HG02885 (cell line): Measurements from ENCODE around the gene ACY1.
A peak's percentile ranks its signal among the peaks of the same experiment; 100 is the strongest.
"Not testable (repeated sequence)": the region's sequence is repeated elsewhere in the genome, so short reads cannot be mapped to it uniquely, and the experiment has no call there.

Source experiments
- ATAC-seq: cut with Tn5 transposase; IDR thresholded peaks from one replicate; pipeline ENCODE4 v1.9.1; 2021; ENCODE audit warnings: mild to moderate bottlenecking; ENCODE audit not compliant: unreplicated experiment, poor library complexity

ACY1 gene

DNA sequence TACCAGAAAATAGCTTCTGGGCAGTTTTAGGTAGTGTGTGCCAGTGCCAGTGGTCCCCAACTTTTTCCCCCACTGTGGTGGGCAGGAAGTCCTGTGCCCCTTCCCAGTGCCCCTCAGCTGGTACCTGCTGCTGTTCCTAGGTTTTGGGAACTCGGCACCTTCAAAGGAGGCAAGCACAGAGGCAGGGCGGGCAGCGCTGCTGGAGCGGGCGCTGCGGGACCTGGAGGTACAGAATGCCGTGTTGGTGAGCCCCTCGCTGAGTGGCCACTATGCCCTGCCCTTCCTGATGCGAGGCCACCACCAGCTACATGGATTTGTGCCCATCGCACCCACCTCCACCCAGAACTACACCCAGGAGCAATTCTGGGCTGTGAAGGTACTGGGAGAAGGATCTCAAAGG, 3.1 kb upstream of the ACY1 start:
- no peak for ATAC-seq

DNA sequence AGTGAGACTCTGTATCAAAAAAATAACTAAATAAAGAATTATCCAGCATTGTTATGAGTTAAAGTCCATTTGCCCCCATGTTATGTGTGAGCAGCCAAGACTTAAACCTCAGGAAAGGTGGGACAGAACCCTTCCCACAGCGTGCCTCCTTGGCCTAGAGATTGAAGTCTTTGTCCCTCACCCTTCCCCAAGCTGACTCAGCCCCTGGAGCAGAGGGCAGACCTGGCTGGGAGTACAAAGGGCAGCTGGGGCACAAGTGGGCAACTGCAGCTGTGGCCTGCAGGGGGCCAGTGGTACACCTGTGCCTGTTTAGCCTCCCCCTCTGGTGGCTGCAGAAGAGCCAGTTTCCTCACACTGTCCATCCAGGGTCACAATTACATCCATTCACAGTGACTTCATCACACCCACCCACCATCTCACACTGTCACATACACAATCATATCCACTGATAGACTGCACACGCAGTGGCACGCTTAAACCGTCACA, 940 bp upstream of the ACY1 start:
- ATAC-seq, result peak; percentile 50

DNA sequence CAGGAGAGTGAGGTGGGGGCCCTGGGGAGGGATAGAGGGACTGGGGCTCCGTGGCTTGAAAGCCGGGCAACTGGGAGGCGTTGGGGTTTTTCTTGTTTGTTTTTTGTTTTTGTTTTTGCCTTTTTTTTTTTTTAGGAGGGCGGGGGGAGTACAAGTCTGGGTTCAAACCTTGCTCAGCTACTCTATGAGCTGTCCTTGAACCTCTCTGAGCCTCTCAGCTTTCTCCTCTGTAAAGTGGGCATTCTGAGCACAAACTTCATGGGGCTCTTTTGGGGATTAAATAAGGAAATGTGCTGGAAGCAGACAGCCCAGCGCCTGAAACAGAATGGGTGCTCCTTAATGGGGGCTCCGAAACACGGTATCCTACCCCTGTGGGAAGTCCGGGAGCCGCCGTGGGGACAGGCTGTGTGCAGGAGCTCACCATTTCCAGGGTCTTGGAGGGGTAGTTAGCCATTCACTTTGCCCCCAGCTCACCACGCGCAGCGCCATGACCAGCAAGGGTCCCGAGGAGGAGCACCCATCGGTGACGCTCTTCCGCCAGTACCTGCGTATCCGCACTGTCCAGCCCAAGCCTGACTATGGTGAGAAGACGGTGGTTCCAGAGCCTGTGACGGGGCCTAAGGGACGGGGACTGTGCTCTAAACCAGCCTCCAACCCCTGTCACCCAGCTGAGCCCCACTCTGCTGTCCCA, 388 bp downstream of the ACY1 start:
- no peak for ATAC-seq

DNA sequence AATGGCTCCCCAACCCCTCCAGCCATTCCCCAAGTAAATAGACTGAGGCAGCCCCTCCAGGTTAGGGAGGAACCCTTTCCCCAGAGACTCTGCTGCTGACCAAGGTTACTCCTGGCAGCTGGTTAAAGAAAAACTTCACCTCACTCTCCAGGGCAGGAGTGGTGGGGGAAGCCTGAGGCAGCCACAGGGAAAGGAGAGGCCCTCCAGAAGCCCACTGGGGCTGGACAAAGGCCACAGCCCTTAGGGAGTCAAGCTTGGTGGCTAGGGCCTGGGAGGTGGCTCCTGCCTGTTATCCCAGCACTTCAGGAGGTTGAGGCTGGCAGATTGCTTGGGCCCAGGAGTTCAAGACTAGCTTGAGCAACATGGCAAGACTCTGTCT, 923 bp downstream of the ACY1 start:
- no peak for ATAC-seq

DNA sequence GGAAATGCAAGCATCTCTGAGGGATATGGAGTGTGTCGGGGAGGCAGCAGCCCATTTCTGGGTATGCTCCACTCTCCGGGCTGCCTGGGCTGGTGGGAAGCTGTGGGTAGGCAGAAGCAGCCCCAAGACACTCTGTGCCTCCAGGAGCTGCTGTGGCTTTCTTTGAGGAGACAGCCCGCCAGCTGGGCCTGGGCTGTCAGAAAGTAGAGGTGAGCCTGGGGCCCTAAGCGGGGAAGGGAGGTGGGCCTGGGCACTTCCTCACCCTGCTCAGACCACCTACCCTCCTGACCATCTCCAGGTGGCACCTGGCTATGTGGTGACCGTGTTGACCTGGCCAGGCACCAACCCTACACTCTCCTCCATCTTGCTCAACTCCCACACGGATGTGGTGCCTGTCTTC, 1.7 kb downstream of the ACY1 start:
- no peak for ATAC-seq

DNA sequence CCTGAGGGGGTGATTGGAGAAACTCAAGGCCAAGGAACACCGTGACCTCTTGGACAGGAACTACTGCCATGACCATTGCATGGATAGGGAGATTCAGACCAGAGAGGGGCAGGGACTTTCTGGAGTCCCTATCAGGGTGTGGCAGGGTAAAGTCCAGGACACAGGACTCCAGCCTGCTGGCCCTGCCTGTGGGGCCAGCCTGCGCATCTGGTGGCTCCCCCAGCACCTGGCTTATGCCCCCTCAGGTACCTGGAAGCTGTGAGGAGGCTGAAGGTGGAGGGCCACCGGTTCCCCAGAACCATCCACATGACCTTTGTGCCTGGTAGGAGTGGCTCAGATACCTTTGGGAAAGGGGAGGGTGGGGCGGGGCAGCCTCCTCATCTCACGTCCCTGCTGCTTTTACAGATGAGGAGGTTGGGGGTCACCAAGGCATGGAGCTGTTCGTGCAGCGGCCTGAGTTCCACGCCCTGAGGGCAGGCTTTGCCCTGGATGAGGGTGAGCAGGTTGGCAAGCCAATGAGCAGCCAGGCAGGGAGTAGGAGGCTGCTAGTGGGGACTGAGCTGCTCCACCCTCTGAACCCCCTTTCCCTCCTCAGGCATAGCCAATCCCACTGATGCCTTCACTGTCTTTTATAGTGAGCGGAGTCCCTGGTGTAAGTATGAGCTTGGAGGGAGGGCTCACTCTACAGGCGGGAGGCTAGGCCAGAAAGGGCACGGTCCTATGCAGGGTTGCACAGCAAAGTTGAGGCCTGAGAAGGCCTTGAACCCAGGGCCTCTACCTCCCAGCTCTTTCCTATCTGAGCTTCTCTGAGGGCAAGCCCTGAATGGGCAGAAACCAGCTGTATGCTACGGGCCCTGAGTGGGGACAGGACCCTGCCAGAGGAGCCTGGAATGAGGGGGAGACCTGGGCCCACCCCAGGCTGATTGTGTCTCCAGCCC, 2.9 kb downstream of the ACY1 start:
- no peak for ATAC-seq

DNA sequence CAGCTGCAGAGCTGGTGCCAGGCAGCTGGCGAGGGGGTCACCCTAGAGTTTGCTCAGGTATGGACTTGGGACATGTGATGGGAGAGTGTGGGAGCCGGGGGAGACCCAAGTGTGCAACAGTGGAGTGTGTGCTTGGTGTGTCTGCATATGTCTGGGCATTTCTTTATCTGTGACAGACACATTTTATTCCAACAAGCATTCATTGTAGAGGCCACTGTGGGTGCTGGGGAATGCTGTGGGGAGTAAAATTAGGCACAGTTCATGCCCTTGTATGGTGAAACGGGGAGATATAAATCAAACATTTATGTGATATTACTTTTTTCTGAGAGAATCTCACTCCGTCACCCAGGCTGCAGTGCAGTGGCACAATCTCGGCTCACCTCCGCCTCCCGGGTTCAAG, 4.2 kb downstream of the ACY1 start:
- no peak for ATAC-seq

DNA sequence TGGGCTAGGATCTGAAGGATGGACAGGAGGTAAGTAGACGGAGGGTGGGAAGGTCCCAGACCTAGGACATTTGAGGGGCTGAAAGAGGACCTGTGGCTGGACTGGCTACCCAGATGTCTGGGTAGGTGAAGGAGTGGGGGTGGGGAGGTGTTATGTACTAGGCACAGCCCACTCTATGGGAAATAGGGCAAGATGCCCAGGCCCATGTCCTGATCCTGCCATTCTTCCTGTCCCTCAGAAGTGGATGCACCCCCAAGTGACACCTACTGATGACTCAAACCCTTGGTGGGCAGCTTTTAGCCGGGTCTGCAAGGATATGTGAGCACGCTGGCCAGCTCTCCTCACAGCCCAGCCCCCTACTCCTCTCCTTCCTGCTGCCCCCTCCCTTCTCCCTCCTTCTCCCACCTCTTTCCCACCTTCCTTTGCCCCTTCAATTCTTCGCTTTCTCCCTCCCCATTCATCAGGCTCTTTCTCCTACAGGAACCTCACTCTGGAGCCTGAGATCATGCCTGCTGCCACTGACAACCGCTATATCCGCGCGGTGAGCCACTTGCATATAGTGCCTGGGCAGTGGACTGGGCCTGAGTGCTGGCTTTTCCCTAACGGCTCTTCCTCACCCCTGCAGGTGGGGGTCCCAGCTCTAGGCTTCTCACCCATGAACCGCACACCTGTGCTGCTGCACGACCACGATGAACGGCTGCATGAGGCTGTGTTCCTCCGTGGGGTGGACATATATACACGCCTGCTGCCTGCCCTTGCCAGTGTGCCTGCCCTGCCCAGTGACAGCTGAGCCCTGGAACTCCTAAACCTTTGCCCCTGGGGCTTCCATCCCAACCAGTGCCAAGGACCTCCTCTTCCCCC, 5.2 kb downstream of the ACY1 start:
- no peak for ATAC-seq

DNA sequence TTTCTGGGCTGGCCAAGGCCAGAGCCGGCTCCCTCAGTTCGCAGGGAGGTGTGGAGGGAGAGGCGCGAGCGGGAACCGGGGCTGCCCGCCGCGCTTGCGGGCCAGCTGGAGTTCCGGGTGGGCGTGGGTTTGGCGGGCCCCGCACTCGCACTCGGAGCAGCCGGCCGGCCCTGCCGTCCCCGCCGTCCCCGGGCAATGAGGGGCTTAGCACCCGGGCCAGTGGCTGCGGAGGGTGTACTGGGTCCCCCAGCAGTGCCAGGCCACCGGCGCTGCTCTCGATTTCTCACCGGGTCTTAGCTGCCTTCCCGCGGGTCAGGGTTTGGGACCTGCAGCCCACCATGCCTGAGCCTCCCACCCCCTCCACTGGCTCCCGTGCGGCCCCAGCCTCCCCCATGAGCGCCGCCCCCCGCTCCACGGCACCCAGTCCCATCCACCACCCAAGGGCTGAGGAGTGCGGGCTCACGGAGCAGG, 7.2 kb downstream of the ACY1 start:
- not testable (repeated sequence) for ATAC-seq

DNA sequence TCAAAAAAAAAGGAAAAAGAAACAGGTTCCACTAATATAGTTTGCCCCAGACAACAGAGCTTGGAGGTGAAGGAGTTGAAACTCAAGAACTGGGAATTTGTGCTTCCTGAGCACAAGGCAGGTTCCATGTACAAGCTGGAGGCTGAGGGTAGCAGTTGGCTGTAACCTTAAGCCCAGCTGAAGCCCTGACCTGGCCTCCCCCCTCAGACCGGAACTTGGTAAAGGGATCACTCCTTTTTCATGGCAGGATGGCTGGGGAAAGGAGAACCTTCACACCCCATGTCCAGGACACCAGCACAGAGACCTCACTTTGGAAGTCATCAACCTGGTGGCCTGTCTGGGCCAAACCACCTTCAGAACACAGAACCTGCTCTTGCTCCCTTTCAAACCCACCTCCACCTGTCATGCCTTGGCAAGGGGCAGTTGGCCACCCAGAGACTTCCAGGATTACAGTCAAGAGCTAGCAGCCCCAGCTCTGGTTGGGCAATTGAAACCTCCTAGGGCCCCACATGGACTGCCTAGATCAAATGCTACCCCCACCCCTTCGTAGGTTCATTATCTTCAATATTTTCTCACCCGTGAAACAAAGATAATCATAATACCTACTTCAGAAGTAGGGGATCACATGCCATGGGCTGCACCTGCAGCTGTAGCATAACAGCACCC, 8.8 kb downstream of the ACY1 start:
- ATAC-seq, result no peak

DNA sequence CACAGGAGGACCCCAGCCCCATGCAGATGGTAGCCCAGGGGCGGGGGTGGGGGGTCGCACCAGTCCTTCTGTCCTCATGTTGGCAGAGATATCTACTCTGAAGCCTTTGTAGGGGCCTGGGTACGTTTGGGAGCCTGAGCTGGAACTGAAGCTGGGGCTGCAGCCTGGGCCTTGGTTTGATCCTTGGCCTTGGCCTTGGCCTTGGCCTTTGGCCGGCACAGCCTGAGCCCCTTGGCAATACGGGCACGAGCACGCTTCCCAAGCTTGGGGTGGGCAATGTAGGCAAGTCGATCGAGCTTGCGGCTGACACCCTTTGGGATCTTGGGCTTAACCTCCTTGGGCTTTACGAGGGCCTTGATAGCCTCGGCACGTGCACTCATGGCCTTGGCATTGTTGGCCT, 10.3 kb downstream of the ACY1 start:
- ATAC-seq, result not testable (repeated sequence)

DNA sequence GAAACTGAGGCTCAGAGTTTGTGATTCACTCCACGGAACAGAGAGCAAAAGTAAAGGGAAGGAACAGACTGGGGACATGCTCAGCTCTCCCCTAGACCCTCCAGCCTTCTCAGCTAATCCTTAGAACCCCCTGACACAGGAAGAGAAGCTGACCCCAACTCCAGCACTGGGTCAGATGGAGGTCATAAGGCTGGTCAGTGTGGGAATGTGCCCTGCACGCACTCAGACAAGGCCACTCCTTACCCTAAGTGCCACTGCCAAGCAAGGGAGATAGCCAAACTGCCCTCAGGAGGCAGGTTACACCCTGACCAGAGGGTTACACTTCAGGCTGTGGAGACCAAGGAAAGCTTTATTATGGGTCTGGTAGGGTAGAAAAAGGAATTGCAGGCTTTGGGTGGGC, 11.2 kb downstream of the ACY1 start:
- no peak for ATAC-seq

DNA sequence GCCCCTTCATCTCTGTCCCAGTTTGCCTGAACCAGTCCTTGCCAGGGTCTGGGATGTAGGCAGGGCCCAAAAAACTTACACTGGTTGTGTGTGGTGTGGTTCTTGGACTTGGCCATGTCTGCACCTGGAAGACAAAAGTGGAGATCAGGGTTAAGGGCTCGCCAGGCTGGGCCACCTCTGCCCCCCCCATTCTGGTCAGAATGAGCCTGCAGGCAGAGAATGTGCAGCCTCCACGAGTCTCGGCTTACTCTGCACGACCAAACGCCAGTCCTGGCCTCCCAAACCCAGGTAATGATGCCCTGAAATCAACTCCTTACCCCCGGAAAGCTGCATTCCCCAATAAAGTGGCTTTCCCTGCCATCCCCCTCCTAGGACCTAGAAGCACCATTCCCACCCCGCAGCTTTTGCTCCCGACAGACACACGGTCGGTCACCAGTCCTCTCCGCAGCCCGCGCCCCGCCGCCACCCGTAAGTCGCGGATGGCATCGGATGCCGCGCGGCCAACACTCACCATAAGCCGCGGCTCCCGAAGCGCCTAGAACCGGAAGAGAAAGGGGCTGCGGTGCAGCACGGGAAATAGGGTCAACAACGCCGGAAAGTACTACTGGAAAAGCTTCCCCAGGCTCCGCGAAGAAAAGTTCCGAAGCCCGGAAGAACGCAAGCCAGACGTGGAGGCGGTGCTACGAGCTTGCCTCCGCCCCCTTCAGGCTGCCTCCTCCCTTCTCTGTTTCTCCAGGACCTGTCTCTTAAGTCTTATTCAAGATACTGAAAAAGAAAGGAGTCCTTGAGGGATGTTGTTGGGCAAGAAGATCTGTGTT, 12.2 kb downstream of the ACY1 start, which contains the start of gene RPL29:
RPL29 (minus strand) TSS at position 550 of the 818 bp plus-strand sequence; CDS start at position 116, 434 bp downstream.
- ATAC-seq, result peak; percentile 89

DNA sequence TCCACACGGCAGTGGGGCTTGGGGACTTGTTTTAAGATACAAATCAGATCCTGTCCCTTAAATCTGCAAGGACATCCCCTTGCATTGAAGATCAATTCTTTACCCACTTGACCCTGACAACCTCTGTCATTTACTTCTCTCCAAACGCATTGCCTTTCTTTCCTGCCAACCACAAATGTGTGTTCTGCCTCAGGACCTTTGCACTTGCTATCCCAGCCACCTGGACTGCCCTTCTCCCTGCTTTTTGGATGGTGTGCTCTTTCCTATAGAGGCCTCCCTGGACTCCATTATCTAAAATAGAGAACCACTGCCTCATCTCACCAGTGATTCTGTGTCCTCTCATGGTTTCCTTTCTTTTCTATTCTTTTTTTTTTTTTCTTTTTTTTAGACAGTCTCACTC, 13.8 kb downstream of the ACY1 start:
- no peak for ATAC-seq

DNA sequence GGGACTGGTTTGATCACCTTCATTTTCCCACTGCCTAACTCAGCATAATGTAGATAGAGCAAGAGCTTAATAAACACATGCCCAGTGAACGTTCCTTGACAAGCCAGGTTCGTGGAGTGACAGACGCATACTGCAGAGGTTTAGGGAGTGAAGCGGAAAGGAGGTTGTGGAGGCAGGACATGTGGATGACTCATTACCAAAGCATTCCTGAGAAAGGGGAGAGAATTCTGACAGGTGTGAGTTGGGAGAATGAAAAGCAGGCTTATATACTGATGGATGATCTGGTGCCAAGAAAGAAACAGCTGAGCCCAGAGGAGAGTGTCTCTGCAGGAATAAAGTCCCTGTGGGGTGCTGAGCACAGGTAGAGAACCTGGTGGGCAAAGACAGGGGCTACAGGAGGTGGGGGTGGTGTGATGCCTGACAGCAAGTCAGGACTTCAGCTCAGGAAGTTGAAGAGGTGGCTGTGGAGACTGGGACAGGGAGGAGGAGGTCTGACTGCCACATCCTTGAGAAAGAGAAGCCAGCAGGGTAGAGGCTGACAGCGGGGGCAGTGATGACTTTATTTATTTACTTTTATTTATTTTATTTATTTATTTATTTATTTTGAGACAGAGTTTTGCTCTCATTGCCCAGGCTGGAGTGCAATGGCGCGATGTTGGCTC, 14.7 kb downstream of the ACY1 start:
- no peak for ATAC-seq

DNA sequence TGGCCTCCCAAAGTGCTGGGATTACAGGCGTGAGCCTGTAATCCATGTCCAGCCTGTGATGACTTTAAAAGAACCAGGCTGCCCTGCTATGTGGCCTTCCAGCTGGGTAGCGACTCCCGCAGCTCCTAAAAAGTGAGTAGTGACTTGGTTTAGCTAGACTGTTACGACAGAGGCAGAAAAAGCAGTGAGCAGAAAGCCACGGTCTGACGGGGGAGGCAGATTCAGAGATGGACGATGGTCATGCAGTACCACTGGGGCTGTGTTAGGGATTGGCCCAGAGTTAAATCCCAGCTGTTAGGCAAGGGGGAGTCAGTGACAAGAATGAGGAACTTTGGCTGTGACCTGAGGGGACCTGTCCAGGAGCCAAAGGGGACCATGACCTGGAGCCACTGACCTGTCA, 15.4 kb downstream of the ACY1 start:
- ATAC-seq, result no peak

DNA sequence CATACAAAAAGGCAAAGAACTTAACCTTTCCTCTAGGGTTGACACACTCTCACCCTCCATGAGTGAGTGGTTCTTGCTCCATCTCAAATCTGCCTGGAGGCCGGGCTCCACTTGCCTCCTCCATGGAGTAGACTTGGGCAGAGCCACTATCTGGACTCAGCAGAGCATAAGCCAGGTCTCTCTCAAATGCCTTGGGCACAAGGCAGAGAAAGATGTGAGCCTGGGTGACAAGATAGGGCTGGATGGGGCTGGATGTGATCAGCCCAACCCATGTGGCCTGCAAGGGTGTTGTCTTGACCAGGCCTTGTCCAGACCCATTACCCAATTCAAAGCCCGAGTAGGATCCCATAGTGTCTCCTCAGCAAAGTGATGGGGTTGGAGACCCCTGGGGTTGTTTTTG, 16.5 kb downstream of the ACY1 start:
- ATAC-seq, result no peak

DNA sequence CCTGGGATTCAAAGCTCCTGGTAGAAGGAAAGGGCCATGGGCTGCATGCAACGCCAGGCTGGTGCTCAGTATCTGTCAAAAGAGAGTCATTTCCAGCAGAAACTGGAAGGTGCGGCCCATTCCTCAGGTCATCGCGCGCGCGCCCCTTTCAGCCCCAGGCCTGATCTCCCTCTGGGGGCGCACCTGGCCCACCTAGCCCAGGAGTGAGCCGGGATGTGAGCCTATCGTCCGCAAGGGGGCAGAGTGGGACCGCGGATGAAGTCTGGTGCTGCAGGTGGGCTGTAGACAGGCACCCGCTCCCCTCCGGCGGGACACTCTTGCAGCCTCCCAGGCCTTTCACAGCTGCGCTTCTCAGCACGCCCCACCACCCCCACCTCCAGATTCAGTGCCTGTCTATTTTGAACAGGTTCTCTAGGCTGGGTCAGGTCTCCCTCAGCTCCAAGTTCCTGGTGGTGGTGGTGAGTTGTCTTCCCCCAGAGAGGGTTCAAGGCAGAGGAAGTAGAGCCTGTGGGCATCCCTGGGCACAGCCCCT, 18.2 kb downstream of the ACY1 start:
- peak; percentile 79 for ATAC-seq
